ENCODE results near the gene ARHGEF38.
"Not testable (repeated sequence)": the region's sequence is repeated elsewhere in the genome, so short reads cannot be mapped to it uniquely, and the experiment has no call there.

ARHGEF38 gene

GRCh38 chr4:105683038-105683437, 130.6 kb downstream of the ARHGEF38 start:
- no peak overlapping the region for H3K4ac ChIP-seq (ENCODE audit: low read length)
- H3K27ac ChIP-seq (replicated peaks; ENCODE audit: low read length) = no peak overlapping the region
- H3K36me3 ChIP-seq (replicated peaks in 1 of 2; ENCODE audit: control insufficient read depth in 2 of 2, insufficient read depth in 2 of 2, low read length in 2 of 2) = peaks cover 4 to 61% of the 10 kb centered on the region in 2 donors
- H3K14ac ChIP-seq (ENCODE audit: low read length) = no peak overlapping the region
- no peaks in the 10 kb centered on the region for H3K9me3 ChIP-seq (replicated peaks in 1 of 2; ENCODE audit: control insufficient read depth in 2 of 2, insufficient read depth in 1 of 2, low read depth in 1 of 2, low read length in 2 of 2)
- H2AFZ ChIP-seq (ENCODE audit: low read length) = no peak overlapping the region
- H3K4me2 ChIP-seq (ENCODE audit: insufficient read depth, low read length, poor library complexity, severe bottlenecking) = no peak overlapping the region
- WGBS, 2 donors (ENCODE audit: extremely low coverage in 2 of 2, insufficient read length in 2 of 2, insufficient replicate concordance in 1 of 2) = no CpG with 5 or more reads among the region's 4 CpGs
- no peak overlapping the region for H3K4me3 ChIP-seq (ENCODE audit: low read length in 2 of 2)
- no peak for DNase-seq (ENCODE audit: low spot score)
- no peak overlapping the region for H2BK15ac ChIP-seq (ENCODE audit: low read length)
- H3K79me1 ChIP-seq (ENCODE audit: low read depth, low read length) = no peaks in the 10 kb centered on the region
- no peak overlapping the region for H3K23ac ChIP-seq (ENCODE audit: low read depth, low read length, poor library complexity)
- H2BK120ac ChIP-seq (ENCODE audit: low read depth, low read length) = no peak overlapping the region
- H2BK12ac ChIP-seq (ENCODE audit: low read length) = no peak overlapping the region
- H2AK5ac ChIP-seq (ENCODE audit: low read depth, low read length) = no peak overlapping the region
- no peak overlapping the region for H3K18ac ChIP-seq (ENCODE audit: low read length)
- no peak overlapping the region for H4K91ac ChIP-seq (ENCODE audit: low read depth, low read length, poor library complexity)
- no peak overlapping the region for H3K9ac ChIP-seq (ENCODE audit: low read depth, low read length, poor library complexity)
- H3K27me3 ChIP-seq (ENCODE audit: control insufficient read depth in 3 of 3, insufficient read depth in 3 of 3, low read depth in 1 of 3, low read length in 3 of 3) = no peaks in the 10 kb centered on the region
- H4K8ac ChIP-seq (ENCODE audit: low read depth, low read length) = no peak overlapping the region
- no peak overlapping the region for H2BK5ac ChIP-seq (ENCODE audit: low read length)
- no peaks in the 10 kb centered on the region for H3K4me1 ChIP-seq (ENCODE audit: control insufficient read depth in 2 of 2, insufficient read depth in 1 of 2, low read depth in 1 of 2, low read length in 2 of 2)

- no peak overlapping the region for H4K91ac ChIP-seq (ENCODE audit: low read depth, low read length, poor library complexity)
- H3K27ac ChIP-seq (replicated peaks; ENCODE audit: low read length) = no peak overlapping the region
- no peaks in the 10 kb centered on the region for H3K79me1 ChIP-seq (ENCODE audit: low read depth, low read length)
- H2BK120ac ChIP-seq (ENCODE audit: low read depth, low read length) = no peak overlapping the region
- H3K9me3 ChIP-seq (replicated peaks in 1 of 2; ENCODE audit: control insufficient read depth in 2 of 2, insufficient read depth in 1 of 2, low read depth in 1 of 2, low read length in 2 of 2) = no peaks in the 10 kb centered on the region
- no peak overlapping the region for H3K9ac ChIP-seq (ENCODE audit: low read depth, low read length, poor library complexity)
- no peak overlapping the region for H3K4ac ChIP-seq (ENCODE audit: low read length)
- H4K8ac ChIP-seq (ENCODE audit: low read depth, low read length) = no peak overlapping the region
- no peak overlapping the region for H3K4me3 ChIP-seq (ENCODE audit: low read length in 2 of 2)
- H2AK5ac ChIP-seq (ENCODE audit: low read depth, low read length) = no peak overlapping the region
- no peak for DNase-seq (ENCODE audit: low spot score)
- H3K4me2 ChIP-seq (ENCODE audit: insufficient read depth, low read length, poor library complexity, severe bottlenecking) = no peak overlapping the region
- no peaks in the 10 kb centered on the region for H3K4me1 ChIP-seq (ENCODE audit: control insufficient read depth in 2 of 2, insufficient read depth in 1 of 2, low read depth in 1 of 2, low read length in 2 of 2)
- no peak overlapping the region for H2BK5ac ChIP-seq (ENCODE audit: low read length)
- peaks cover 9 to 91% of the 10 kb centered on the region in 2 donors for H3K36me3 ChIP-seq (replicated peaks in 1 of 2; ENCODE audit: control insufficient read depth in 2 of 2, insufficient read depth in 2 of 2, low read length in 2 of 2)
- no peak overlapping the region for H3K18ac ChIP-seq (ENCODE audit: low read length)
- no peak overlapping the region for H2BK12ac ChIP-seq (ENCODE audit: low read length)
- no peaks in the 10 kb centered on the region for H3K27me3 ChIP-seq (ENCODE audit: control insufficient read depth in 3 of 3, insufficient read depth in 3 of 3, low read depth in 1 of 3, low read length in 3 of 3)
- no peak overlapping the region for H2AFZ ChIP-seq (ENCODE audit: low read length)
- no peak overlapping the region for H2BK15ac ChIP-seq (ENCODE audit: low read length)
- no peak overlapping the region for H3K14ac ChIP-seq (ENCODE audit: low read length)
- WGBS, 2 donors (ENCODE audit: extremely low coverage in 2 of 2, insufficient read length in 2 of 2, insufficient replicate concordance in 1 of 2) = no CpG with 5 or more reads among the region's 2 CpGs
- H3K23ac ChIP-seq (ENCODE audit: low read depth, low read length, poor library complexity) = no peak overlapping the region
Observed at GRCh38 chr4:105686571-105686970, 134.2 kb downstream of the ARHGEF38 start.

DNA sequence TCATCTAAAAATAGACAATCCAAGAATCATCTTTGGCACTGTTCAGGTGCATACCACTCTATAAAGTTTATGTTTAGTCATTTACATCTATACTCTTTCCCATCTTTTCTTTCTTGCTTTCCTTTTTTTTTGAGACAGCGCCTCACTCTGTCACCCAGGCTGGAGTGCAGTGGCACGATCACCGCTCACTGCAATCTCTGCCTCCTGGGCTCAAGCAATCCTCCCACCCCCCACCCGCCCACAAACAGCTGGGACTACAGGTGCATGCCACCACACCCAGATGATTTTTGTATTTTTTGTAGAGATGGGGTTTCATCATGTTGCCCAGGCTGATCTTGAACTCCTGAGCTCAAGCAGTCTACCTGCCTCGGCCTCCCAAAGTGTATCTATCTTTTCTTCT, 142.4 kb downstream of the ARHGEF38 start:
- not testable (repeated sequence) for H3K27me3 ChIP-seq (ENCODE audit: control insufficient read depth in 3 of 3, insufficient read depth in 3 of 3, low read depth in 1 of 3, low read length in 3 of 3); H3K14ac ChIP-seq (ENCODE audit: low read length); H3K4me1 ChIP-seq (ENCODE audit: control insufficient read depth in 2 of 2, insufficient read depth in 1 of 2, low read depth in 1 of 2, low read length in 2 of 2); H3K4ac ChIP-seq (ENCODE audit: low read length); H2BK15ac ChIP-seq (ENCODE audit: low read length); H3K27ac ChIP-seq (replicated peaks; ENCODE audit: low read length); H3K9ac ChIP-seq (ENCODE audit: low read depth, low read length, poor library complexity); H4K91ac ChIP-seq (ENCODE audit: low read depth, low read length, poor library complexity); H3K18ac ChIP-seq (ENCODE audit: low read length); H3K23ac ChIP-seq (ENCODE audit: low read depth, low read length, poor library complexity); H2AK5ac ChIP-seq (ENCODE audit: low read depth, low read length); H2BK12ac ChIP-seq (ENCODE audit: low read length); H2BK5ac ChIP-seq (ENCODE audit: low read length); H3K4me2 ChIP-seq (ENCODE audit: insufficient read depth, low read length, poor library complexity, severe bottlenecking); H2AFZ ChIP-seq (ENCODE audit: low read length); H2BK120ac ChIP-seq (ENCODE audit: low read depth, low read length); H3K9me3 ChIP-seq (replicated peaks in 1 of 2; ENCODE audit: control insufficient read depth in 2 of 2, insufficient read depth in 1 of 2, low read depth in 1 of 2, low read length in 2 of 2); H4K8ac ChIP-seq (ENCODE audit: low read depth, low read length); DNase-seq (ENCODE audit: low spot score); H3K79me1 ChIP-seq (ENCODE audit: low read depth, low read length); H3K4me3 ChIP-seq (ENCODE audit: low read length in 2 of 2)
- peaks cover 2 to 87% of the 10 kb centered on the region in 2 donors for H3K36me3 ChIP-seq (replicated peaks in 1 of 2; ENCODE audit: control insufficient read depth in 2 of 2, insufficient read depth in 2 of 2, low read length in 2 of 2)
- no CpG with 5 or more reads among the region's 5 CpGs for WGBS, 2 donors (ENCODE audit: extremely low coverage in 2 of 2, insufficient read length in 2 of 2, insufficient replicate concordance in 1 of 2)

DNA sequence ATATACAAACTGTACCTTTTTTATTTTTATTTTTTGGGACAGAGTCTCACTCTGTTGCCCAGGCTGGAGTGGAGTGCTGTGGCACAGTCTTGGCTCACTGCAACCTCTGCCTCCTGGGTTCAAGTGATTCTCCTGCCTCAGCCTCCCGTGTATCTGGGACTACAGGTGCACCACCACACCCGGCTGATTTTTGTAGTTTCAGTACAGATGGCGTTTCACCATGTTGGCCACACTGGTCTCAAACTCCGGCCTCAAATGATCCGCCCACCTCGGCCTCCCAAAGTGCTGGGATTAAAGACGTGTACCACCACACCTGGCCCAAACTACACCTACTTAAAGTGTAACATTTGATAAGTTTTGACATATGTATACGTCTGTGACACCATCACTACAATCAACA, 143.4 kb downstream of the ARHGEF38 start:
- peaks cover 2 to 78% of the 10 kb centered on the region in 2 donors for H3K36me3 ChIP-seq (replicated peaks in 1 of 2; ENCODE audit: control insufficient read depth in 2 of 2, insufficient read depth in 2 of 2, low read length in 2 of 2)
- WGBS, 2 donors (ENCODE audit: extremely low coverage in 2 of 2, insufficient read length in 2 of 2, insufficient replicate concordance in 1 of 2) = no CpG with 5 or more reads among the region's 8 CpGs

More for the DNA sequence above, 143.4 kb downstream of the ARHGEF38 start:
- not testable (repeated sequence) for H3K27ac ChIP-seq (replicated peaks; ENCODE audit: low read length); H3K9me3 ChIP-seq (replicated peaks in 1 of 2; ENCODE audit: control insufficient read depth in 2 of 2, insufficient read depth in 1 of 2, low read depth in 1 of 2, low read length in 2 of 2); H4K8ac ChIP-seq (ENCODE audit: low read depth, low read length); H2AFZ ChIP-seq (ENCODE audit: low read length); H2BK5ac ChIP-seq (ENCODE audit: low read length); H3K18ac ChIP-seq (ENCODE audit: low read length); H2BK120ac ChIP-seq (ENCODE audit: low read depth, low read length); H2BK15ac ChIP-seq (ENCODE audit: low read length); H3K4me3 ChIP-seq (ENCODE audit: low read length in 2 of 2); H3K79me1 ChIP-seq (ENCODE audit: low read depth, low read length); H3K9ac ChIP-seq (ENCODE audit: low read depth, low read length, poor library complexity); H2AK5ac ChIP-seq (ENCODE audit: low read depth, low read length); H3K4ac ChIP-seq (ENCODE audit: low read length); H4K91ac ChIP-seq (ENCODE audit: low read depth, low read length, poor library complexity); H3K23ac ChIP-seq (ENCODE audit: low read depth, low read length, poor library complexity); H3K4me2 ChIP-seq (ENCODE audit: insufficient read depth, low read length, poor library complexity, severe bottlenecking); H3K27me3 ChIP-seq (ENCODE audit: control insufficient read depth in 3 of 3, insufficient read depth in 3 of 3, low read depth in 1 of 3, low read length in 3 of 3); H3K14ac ChIP-seq (ENCODE audit: low read length); DNase-seq (ENCODE audit: low spot score); H3K4me1 ChIP-seq (ENCODE audit: control insufficient read depth in 2 of 2, insufficient read depth in 1 of 2, low read depth in 1 of 2, low read length in 2 of 2); H2BK12ac ChIP-seq (ENCODE audit: low read length)
